Fibroblast of lung (primary cell): ENCODE results near the gene WDR62. TPM values are rescaled to one million over a fixed set of nuclear protein-coding genes. Genes with fewer than 3 reads are reported as not detected.

Source experiments
- DNase-seq, 2 donors: peaks; one replicate each; pipeline versions ENCODE4 v3.0.0 to v3.0.0-alpha.2; 2010; ENCODE audit warnings: low read depth in 2 of 2
- H2AFZ ChIP-seq: 2 replicates; pipeline ENCODE4 v1.5.1; 2012; ENCODE audit warnings: low read length, control low read depth, inconsistent platforms
- H3K27ac ChIP-seq: 2 replicates; pipeline ENCODE4 v1.5.1; 2011; ENCODE audit warnings: low read length, control low read depth; ENCODE audit not compliant: insufficient read depth
- H3K27me3 ChIP-seq: 2 replicates; pipeline ENCODE4 v1.5.1; 2011; ENCODE audit warnings: mild to moderate bottlenecking, low read length; ENCODE audit not compliant: control insufficient read depth, insufficient read depth
- H3K36me3 ChIP-seq: 2 replicates; pipeline ENCODE4 v1.5.1; 2011; ENCODE audit warnings: low read length; ENCODE audit not compliant: control insufficient read depth, insufficient read depth
- H3K4me1 ChIP-seq: 2 replicates; pipeline ENCODE4 v1.5.1; 2011; ENCODE audit warnings: low read length; ENCODE audit not compliant: control insufficient read depth, insufficient read depth; ENCODE audit errors: extremely low read depth
- H3K4me2 ChIP-seq: 2 replicates; pipeline ENCODE4 v1.5.1; 2011; ENCODE audit warnings: low read length, control low read depth; ENCODE audit not compliant: insufficient read depth; ENCODE audit errors: extremely low read depth
- H3K4me3 ChIP-seq, 4 experiments: fragments of 200-600 bp in 1 of 4; sonication (generic) in 1 of 4; replicated peaks in 1 of 4; 2 replicates each; pipeline ENCODE4 v1.5.1; 2011 to 2016; ENCODE audit warnings: low read length in 4 of 4, low read depth in 3 of 4, mild to moderate bottlenecking in 3 of 4, control low read depth in 2 of 4, inconsistent platforms in 1 of 4, mixed read lengths in 1 of 4; ENCODE audit not compliant: insufficient read depth in 1 of 4; ENCODE audit errors: control extremely low read depth in 1 of 4
- H3K79me2 ChIP-seq: 2 replicates; pipeline ENCODE4 v1.5.1; 2012; ENCODE audit warnings: mild to moderate bottlenecking, low read length, inconsistent platforms; ENCODE audit not compliant: control insufficient read depth, insufficient read depth
- H3K9ac ChIP-seq: 2 replicates; pipeline ENCODE4 v1.5.1; 2011; ENCODE audit warnings: mild to moderate bottlenecking, low read length, control low read depth; ENCODE audit not compliant: insufficient read depth
- H3K9me3 ChIP-seq: 2 replicates; pipeline ENCODE4 v1.5.1; 2012; ENCODE audit warnings: low read depth, low read length; ENCODE audit not compliant: control insufficient read depth, insufficient read depth
- H4K20me1 ChIP-seq: 2 replicates; pipeline ENCODE4 v1.5.1; 2011; ENCODE audit warnings: low read length; ENCODE audit not compliant: control insufficient read depth, insufficient read depth; ENCODE audit errors: extremely low read depth
- EZH2 ChIP-seq: IDR thresholded peaks from 2 replicates; pipeline ENCODE4 v1.5.1; 2012; ENCODE audit warnings: low read length, control low read depth, mild to moderate bottlenecking; ENCODE audit errors: missing control alignments
- polyA plus RNA-seq, 2 donors: library from polyadenylated mRNA; depleted of rRNA in 1 of 2; stranded (reverse) in 1 of 2; unstranded in 1 of 2; fragments of >200 nt; gene quantifications; 2 replicates each; pipeline ENCODE4 v1.2.1, GENCODE V29; 2011 to 2012; ENCODE audit warnings: missing spikeins in 1 of 2
- total RNA-seq: library from RNA; depleted of rRNA; stranded (reverse); fragments of >200 nt; gene quantifications from 2 replicates; pipeline ENCODE4 v1.2.1, GENCODE V29; 2014
- TF ChIP-seq, protein P1 (sequence below), 2 donors: IDR thresholded peaks in 1 of 2; conservative IDR thresholded peaks in 1 of 2; 1 replicate in 1 of 2; 2 replicates in 1 of 2; pipeline ENCODE4 v1.5.1; 2011 to 2012; ENCODE audit warnings: low read length in 2 of 2, control low read depth in 1 of 2, inconsistent platforms in 1 of 2, low read depth in 1 of 2, mild to moderate bottlenecking in 1 of 2

WDR62 gene
- total and polyA plus RNA-seq, 2 donors (not counting 1 experiment from before 2014, with no cell fraction given), result 1.1 to 2.8 TPM

- Histone ChIP-seq H3K9me3 (no peaks in the 10 kb centered on the region), H3K79me2 (peaks cover 21% of the 10 kb centered on the region), H3K36me3 (peaks cover 15% of the 10 kb centered on the region), H2AFZ (peak overlapping the region; percentile 89), H3K4me2 (peak overlapping the region; percentile 100), H3K4me1 (peaks cover 10% of the 10 kb centered on the region), H3K27ac (peak overlapping the region; percentile 96), H3K27me3 (no peaks in the 10 kb centered on the region), H3K4me3 (peak overlapping the region; percentile 71 to 90 (median 75)), H4K20me1 (no peaks in the 10 kb centered on the region), H3K9ac (peak overlapping the region; percentile 87)
- peak; percentile 24 to 33 for DNase-seq
- no peak for TF ChIP-seq EZH2
- TF ChIP-seq, protein P1, sequence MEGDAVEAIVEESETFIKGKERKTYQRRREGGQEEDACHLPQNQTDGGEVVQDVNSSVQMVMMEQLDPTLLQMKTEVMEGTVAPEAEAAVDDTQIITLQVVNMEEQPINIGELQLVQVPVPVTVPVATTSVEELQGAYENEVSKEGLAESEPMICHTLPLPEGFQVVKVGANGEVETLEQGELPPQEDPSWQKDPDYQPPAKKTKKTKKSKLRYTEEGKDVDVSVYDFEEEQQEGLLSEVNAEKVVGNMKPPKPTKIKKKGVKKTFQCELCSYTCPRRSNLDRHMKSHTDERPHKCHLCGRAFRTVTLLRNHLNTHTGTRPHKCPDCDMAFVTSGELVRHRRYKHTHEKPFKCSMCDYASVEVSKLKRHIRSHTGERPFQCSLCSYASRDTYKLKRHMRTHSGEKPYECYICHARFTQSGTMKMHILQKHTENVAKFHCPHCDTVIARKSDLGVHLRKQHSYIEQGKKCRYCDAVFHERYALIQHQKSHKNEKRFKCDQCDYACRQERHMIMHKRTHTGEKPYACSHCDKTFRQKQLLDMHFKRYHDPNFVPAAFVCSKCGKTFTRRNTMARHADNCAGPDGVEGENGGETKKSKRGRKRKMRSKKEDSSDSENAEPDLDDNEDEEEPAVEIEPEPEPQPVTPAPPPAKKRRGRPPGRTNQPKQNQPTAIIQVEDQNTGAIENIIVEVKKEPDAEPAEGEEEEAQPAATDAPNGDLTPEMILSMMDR (conservative IDR thresholded peaks at IDR 0.05 in 1 of 2, IDR thresholded peaks at IDR 0.05 in 1 of 2; ENCODE audit: low read depth in 1 of 2, low read length in 2 of 2), result peak in 1 of 2 donors; percentile 2
Observed at GRCh38 chr19:36113894-36114720, 59.4 kb downstream of the WDR62 start.

DNA sequence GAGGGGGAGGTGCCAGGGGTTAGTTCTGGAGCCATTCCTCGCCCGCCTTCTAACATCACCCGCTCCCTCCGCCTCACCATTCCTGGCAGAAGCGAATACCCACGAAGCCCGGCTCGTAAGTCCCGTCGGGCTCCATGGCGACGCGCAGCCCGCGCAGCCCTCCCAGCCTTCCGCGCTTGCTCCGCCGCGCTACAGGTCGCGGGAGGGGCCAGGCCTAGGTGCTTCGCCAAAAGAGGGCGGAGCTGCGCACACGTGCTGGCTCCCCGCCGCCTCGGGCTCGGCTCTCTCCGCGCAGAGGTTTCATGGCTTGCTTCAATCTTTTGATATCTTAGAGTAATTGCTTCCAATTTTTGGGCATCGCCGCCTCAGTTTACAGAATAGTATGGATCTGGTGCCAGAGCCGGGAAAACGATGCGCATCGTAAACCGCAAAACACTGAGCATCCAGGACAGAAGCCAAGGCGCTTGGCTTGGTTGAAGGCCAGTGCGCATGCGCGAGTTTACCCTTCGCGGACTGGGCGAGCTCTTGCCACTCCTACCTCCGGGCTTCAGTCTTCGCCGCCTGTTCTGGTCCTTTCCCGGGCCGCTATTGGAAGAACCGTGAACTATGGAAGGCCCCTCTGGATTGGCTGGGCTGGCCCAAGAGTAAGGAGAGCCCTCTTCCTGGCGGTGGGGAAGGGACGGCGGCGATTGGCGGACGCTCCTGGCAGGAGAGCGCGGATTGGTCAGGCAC, 60.2 kb downstream of the WDR62 start, which contains the start of gene POLR2I:
TSS of gene POLR2I (minus strand) at position 155 of the 732 bp plus-strand sequence. CDS start at position 136, 19 bp downstream.
- Histone ChIP-seq H4K20me1 (no peaks in the 10 kb centered on the region), H3K9ac (peak within 1 kb of the TSS; percentile 87), H3K27me3 (no peaks in the 10 kb centered on the region), H3K4me2 (peak within 1 kb of the TSS; percentile 100), H3K36me3 (peaks cover 15% of the 10 kb centered on the region), H2AFZ (peak within 1 kb of the TSS; percentile 89), H3K4me1 (peaks cover 10% of the 10 kb centered on the region), H3K27ac (peak within 1 kb of the TSS; percentile 96), H3K9me3 (no peaks in the 10 kb centered on the region), H3K4me3 (peak within 1 kb of the TSS; percentile 71 to 90 (median 82)), H3K79me2 (peaks cover 21% of the 10 kb centered on the region)
- TF ChIP-seq EZH2, result no peak
- DNase-seq, result peak; percentile 100

- H3K4me1 ChIP-seq, result peaks cover 10% of the 10 kb centered on the region
- H3K27ac ChIP-seq, result peak within 1 kb of the TSS; percentile 96
- H3K9ac ChIP-seq, result peak within 1 kb of the TSS; percentile 87
- peak within 1 kb of the TSS; percentile 100 for H3K4me2 ChIP-seq
- no peaks in the 10 kb centered on the region for H4K20me1 ChIP-seq
- peaks cover 18% of the 10 kb centered on the region for H3K36me3 ChIP-seq
- peak within 1 kb of the TSS; percentile 89 for H2AFZ ChIP-seq
- no peak for TF ChIP-seq EZH2
- TF ChIP-seq, protein P1 (conservative IDR thresholded peaks at IDR 0.05 in 1 of 2, IDR thresholded peaks at IDR 0.05 in 1 of 2; ENCODE audit: low read depth in 1 of 2, low read length in 2 of 2), result no peak
- DNase-seq, result peak in 1 of 2 donors; percentile 27
- H3K79me2 ChIP-seq, result peaks cover 21% of the 10 kb centered on the region
- no peaks in the 10 kb centered on the region for H3K27me3 ChIP-seq
- no peaks in the 10 kb centered on the region for H3K9me3 ChIP-seq
- H3K4me3 ChIP-seq, result peak within 1 kb of the TSS; percentile 71 to 90 (median 82)
Observed at GRCh38 chr19:36115453-36116343, 61.0 kb downstream of the WDR62 start, which contains the start of gene TBCB. Gene TBCB, plus strand, starts transcription at chr19:36115468. Its CDS starts 93 bp downstream, at chr19:36115561.
